Left forelimb (tissue), 1 donor: ENCODE measurements around the gene SLC7A5.
"Not testable (repeated sequence)": the region's sequence is repeated elsewhere in the genome, so short reads cannot be mapped to it uniquely, and the experiment has no call there.

Experiments
- DNase-seq: peaks from one replicate; pipeline ENCODE4 v3.0.0-alpha.2; 2018; ENCODE audit warnings: low spot score

Gene SLC7A5

DNA sequence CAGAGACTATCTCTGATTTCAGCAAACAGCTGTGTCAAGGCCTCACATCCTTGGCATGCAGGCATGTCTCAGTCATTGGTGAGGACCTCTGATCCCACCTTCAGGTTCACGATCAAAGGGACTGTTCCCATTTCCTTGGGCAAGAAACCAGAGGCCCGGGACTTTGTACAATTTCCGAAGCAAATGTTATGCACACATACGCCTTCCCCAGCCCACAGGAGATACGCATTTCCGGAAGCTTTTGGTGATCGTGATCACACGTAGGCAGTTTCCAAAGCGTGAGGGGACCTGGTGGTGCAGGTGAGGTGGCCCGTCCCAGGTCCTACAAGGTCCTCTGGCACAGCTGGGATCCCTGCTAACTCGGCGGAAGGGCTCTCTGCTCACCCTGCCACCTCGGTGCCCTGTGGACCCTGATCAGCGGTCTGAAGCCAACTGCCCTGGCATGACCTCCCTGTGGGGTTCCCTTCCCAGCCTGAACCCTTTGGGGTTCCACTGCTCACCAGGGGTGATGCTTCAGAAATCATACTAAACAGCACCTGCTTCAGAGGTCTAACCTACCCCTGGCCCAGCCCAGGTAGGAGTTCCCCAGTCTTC, 74.7 kb downstream of the SLC7A5 start:
- no peak for DNase-seq

DNA sequence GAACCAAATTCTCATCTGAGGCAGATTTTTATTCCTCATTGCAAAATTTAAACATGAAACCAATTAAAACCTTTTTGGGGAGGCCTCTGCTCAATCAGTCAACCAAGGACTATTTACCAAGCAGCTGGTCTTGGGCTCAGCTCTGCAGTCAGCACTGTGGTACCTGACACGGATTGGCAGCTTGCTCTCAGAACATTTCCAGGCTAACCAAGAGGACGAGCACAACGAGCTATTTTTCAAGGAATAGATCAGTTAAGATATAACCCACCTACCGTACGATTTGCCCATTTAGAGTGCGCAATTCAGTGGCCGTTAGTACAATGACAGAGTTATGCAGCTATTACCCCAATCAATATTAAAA, 77.1 kb downstream of the SLC7A5 start:
- no peak for DNase-seq

DNA sequence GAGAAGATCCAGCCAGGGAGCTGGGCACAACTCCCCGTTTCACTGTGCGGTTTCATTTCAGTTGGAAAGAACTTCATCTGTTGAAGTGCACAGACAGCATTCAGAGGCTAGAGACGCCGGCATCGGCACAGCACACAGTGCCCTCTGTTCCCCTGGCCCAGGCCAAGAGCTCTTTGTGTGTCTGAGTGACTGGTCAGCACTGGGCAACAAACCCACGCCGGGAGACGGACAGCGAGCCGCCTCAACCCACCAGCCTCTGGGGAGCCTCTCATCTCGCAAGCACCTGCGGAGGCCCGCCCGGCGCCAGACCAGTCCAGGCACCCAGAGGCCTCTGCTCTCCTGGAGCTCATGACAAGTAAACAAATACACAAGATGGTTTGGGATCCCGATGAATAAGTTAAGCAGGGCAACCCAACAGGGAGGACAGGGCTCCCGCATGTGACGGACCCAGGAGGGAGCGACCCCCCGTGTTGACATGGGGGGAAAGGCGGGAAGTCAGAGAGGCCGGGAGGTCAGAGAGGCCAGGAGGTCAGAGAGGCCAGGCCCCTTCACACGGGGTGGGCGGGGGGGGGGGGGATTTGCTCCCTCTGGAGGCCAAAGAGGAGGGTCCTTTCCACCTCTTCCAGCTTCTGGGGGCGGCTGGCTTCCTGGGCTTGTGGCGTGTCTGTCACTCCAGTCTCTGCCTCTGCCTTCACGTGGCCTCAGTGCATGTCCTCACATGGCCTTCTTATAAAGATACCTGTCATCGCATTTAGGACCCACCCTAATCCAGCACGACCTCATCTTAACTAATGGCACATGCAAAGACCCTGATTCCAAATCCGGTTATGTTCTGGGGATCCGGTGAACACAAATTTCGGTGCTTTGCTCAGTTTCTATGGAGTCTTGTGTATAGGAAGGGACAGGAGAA, 77.8 kb downstream of the SLC7A5 start:
- DNase-seq: no peak

DNA sequence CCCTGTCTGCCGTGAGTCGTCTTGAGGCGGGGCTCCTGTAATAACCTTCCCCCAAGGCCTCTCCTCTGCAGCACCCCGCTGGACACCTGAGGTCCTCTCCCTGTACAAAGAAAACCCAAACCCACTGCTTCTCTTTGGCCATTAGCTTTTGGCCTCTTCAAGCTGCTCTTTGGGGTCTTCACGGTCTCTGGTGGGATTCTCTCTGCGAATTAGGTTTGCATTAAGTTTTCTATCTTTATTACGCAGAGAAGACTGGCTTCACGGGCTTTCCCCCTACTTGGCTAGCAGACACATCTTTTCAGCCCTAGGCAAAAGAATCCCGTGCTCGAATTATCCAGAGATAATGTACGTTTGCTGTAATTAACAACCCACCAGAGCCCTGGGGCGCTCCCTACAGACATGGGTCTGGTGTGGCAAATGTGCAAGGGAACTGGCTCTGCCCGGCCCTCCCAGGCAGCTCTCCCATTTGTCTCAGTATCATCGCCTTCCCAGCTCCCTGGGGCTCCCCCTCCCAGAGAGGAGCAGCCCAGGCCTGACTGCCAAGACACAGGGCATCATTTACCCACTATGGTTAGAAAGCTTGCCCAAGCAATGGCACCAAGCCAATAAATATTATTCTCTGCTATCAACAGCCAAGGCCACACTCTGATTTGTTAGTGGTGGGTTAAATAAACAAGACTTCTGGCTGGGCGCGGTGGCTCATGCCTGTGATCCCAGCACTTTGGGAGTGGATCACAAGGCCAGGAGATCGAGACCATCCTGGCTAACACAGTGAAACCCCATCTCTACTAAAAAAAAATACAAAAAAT, 78.8 kb downstream of the SLC7A5 start:
- no peak for DNase-seq

DNA sequence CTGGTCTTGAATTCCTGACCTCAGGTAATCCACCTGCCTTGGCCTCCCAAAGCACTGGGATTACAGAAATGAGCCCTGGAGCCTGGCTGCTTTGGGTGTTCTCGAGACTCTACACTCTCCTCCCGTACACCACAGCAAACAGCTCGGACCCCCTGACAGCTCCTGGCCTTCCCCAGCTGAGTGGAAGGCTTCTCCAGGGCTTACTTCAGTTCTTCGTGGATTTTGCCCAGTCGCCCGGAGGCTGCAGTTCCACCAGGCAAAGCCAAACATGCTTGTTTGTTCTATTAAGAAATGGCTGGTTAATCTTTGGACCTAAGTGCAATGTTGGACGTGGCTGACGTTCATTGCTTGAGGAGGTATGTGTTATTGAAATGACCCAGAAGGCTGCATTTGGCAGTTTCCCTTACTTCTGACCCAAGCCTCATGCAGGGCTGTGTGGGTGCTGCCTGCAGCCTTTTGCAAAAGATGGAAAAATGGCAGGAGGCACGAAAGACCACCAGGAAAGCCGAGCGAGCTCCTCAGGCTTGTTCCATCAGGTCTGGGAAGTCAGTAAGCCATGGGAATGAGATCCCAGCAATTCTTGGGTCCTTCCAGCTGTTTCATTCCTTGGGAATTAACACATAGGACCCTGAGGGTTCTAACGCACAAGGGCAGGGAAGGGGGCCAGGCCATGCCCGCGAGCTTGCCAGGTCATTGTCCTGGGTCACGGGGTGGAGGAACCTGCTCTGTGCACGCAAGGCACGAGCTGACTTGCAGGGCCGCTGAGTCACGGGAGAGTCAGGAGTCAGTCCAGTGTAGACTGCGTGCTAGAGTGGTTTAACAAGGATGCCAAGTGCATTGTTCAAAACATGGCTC, 79.6 kb downstream of the SLC7A5 start:
- no peak for DNase-seq

GRCh38 chr16:87788730-87789436, 80.4 kb downstream of the SLC7A5 start:
- DNase-seq: not testable (repeated sequence)

DNA sequence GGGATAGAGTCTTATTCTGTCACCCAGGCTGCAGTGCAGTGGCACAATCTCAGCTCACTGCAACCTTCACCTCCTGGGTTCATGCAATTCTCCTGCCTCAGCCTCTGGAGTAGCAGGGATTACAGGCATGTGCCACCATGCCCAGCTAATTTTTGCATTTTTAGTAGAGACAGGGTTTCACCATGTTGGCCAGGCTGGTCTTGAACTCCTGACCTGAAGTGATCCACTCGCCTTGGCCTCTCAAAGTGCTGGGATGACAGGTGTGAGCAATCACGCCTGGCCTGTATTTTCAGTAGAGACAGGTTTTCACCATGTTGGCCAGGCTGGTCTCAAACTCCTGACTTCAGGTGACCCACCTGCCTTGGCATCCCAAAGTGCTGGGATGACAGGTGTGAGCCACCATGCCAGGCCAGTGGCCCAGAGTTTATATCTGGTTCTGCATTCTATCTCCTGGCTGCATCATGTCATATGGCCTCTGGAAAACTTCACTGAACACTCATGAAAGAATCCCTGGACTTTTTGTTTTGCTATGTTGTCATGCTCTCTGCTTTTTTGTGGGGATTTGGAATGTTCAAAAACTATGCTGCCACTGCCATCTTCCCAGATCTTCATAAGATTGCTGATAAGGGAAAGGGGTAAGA, 81.7 kb downstream of the SLC7A5 start:
- DNase-seq: not testable (repeated sequence)

DNA sequence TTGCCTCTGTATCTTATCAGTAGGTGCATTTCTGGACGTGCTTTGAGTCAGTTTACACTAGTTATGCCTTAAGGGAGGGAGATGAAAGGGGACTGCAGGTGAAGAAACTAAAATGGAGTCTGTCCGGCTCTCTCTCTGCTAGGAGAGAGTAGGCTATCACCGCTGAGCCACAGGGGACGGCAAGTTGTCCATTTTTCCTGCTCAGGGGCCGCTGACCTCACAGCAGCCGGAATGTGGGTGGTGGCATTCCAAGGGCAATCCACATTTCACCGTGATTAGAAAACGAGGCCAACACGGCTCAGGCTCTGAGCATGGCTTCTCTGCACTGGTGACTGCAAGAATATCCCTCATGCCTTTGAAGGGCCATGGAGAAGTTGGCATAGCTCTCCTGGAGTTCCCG, 84.5 kb downstream of the SLC7A5 start:
- DNase-seq: no peak

- DNase-seq: no peak
These were observed 87.3 kb downstream of the SLC7A5 start for GRCh38 chr16:87782033-87782432.

- no peak for DNase-seq
These were observed 88.8 kb downstream of the SLC7A5 start for GRCh38 chr16:87780385-87780989.
